HCT116 (cell line): ENCODE results near the gene F10. TPM values are rescaled to one million over a fixed set of nuclear protein-coding genes. Genes with fewer than 3 reads are reported as not detected.

Experiments
- ATAC-seq: fragments of 200-7000 bp; cut with Tn5 transposase; 2 replicates; pipeline ENCODE4 v1.9.1; 2020; ENCODE audit warnings: mild to moderate bottlenecking, moderate library complexity
- BruUV-seq: library from RNA; stranded (reverse); fragments of 400-500 nt; replicated peaks from 2 replicates; lab custom pipeline; 2021; lab: Mats Ljungman, UMichigan
- CTCF ChIA-PET: fragments of 300-600 bp; sonication (Branson Sonifier 250); formaldehyde crosslinking; loops from one replicate; lab custom pipeline; 2021; ENCODE audit warnings: antibody characterized with exemption; lab: Charles Lee
- POLR2A ChIA-PET: fragments of 300-600, 350-600 bp; sonication (Branson Sonifier 250); formaldehyde crosslinking; loops from one replicate; lab custom pipeline; 2021; ENCODE audit warnings: antibody characterized with exemption; lab: Charles Lee
- RAD21 ChIA-PET, 2 experiments: fragments of 300-600 bp; sonication (Branson Sonifier 250); formaldehyde crosslinking; loops; one replicate each; lab custom pipeline; 2023; ENCODE audit warnings: low total read pairs in 2 of 2; ENCODE audit not compliant: uncharacterized antibody in 2 of 2, unreplicated experiment in 2 of 2, low non-redundant PET in 1 of 2; lab: Charles Lee
- DNase-seq: peaks from one replicate; pipeline ENCODE4 v3.0.0-alpha.2; 2010; ENCODE audit warnings: low read depth, low spot score
- H2AFZ ChIP-seq: fragments of 200-600 bp; shearing (Covaris generic), sonication (generic); 2 replicates; pipeline ENCODE4 v1.6.1; 2017; ENCODE audit warnings: low read depth, mixed run types, mixed read lengths, antibody characterized with exemption, low read length; ENCODE audit not compliant: poor library complexity, severe bottlenecking
- H3K27ac ChIP-seq: 2 replicates; pipeline ENCODE4 v1.5.1; 2012; ENCODE audit warnings: low read depth, low read length
- H3K27me3 ChIP-seq: fragments of 200-600 bp; sonication (generic); 2 replicates; pipeline ENCODE4 v1.6.1; 2016; ENCODE audit warnings: mixed run types, low read length, mixed read lengths; ENCODE audit not compliant: insufficient read depth
- H3K36me3 ChIP-seq, 2 experiments: fragments of 200-500 bp in 1 of 2; fragments of 200-600 bp in 1 of 2; sonication (Bioruptor generic) in 1 of 2; sonication (generic) in 1 of 2; 2 replicates each; pipeline versions ENCODE4 v1.5.1 to v1.6.1; 2014 to 2016; ENCODE audit warnings: low read length in 2 of 2, inconsistent platforms in 1 of 2, mixed read lengths in 1 of 2, mixed run types in 1 of 2; ENCODE audit not compliant: insufficient read depth in 2 of 2, control insufficient read depth in 1 of 2
- H3K4me1 ChIP-seq, 2 experiments: fragments of 200-600 bp in 1 of 2; sonication (generic) in 1 of 2; 2 replicates each; pipeline versions ENCODE4 v1.5.1 to v1.6.1; 2012 to 2017; ENCODE audit warnings: low read length in 2 of 2, inconsistent platforms in 1 of 2, mild to moderate bottlenecking in 1 of 2, mixed read lengths in 1 of 2, mixed run types in 1 of 2, moderate library complexity in 1 of 2; ENCODE audit not compliant: insufficient read depth in 2 of 2, control insufficient read depth in 1 of 2
- H3K4me2 ChIP-seq: fragments of 200-600 bp; sonication (generic); 2 replicates; pipeline ENCODE4 v1.6.1; 2017; ENCODE audit warnings: mixed run types, low read length, mixed read lengths
- H3K4me3 ChIP-seq, 2 experiments: fragments of 200-600 bp in 1 of 2; sonication (generic) in 1 of 2; replicated peaks in 1 of 2; 2 replicates each; pipeline ENCODE4 v1.5.1; 2011 to 2016; ENCODE audit warnings: low read length in 2 of 2, control low read depth in 1 of 2, low read depth in 1 of 2, mild to moderate bottlenecking in 1 of 2, mixed read lengths in 1 of 2, mixed run types in 1 of 2
- H3K79me2 ChIP-seq: fragments of 200-600 bp; sonication (generic); 2 replicates; pipeline ENCODE4 v1.6.1; 2017; ENCODE audit warnings: mild to moderate bottlenecking, mixed run types, low read length, moderate library complexity, mixed read lengths; ENCODE audit not compliant: insufficient read depth
- H3K9ac ChIP-seq: fragments of 200-600 bp; sonication (generic); 2 replicates; pipeline ENCODE4 v1.6.1; 2016; ENCODE audit warnings: low read length, mixed read lengths
- H3K9me2 ChIP-seq: fragments of 200-600 bp; sonication (generic), shearing (Covaris generic); 2 replicates; pipeline ENCODE4 v1.6.1; 2017; ENCODE audit warnings: mixed run types, mild to moderate bottlenecking, moderate library complexity; ENCODE audit not compliant: insufficient read depth
- H3K9me3 ChIP-seq, 2 experiments: fragments of 200-500 bp in 1 of 2; fragments of 200-600 bp in 1 of 2; sonication (Bioruptor generic) in 1 of 2; sonication (generic) in 1 of 2; 2 replicates each; pipeline ENCODE4 v1.6.1; 2014 to 2017; ENCODE audit warnings: low read length in 2 of 2, mixed read lengths in 2 of 2, inconsistent platforms in 1 of 2, low read depth in 1 of 2, mild to moderate bottlenecking in 1 of 2, mixed run types in 1 of 2, moderate library complexity in 1 of 2; ENCODE audit not compliant: control insufficient read depth in 1 of 2, insufficient read depth in 1 of 2
- H4K20me1 ChIP-seq: fragments of 200-600 bp; sonication (generic), shearing (Covaris generic); 2 replicates; pipeline ENCODE4 v1.6.1; 2017; ENCODE audit warnings: mixed run types, mild to moderate bottlenecking, moderate library complexity; ENCODE audit not compliant: insufficient read depth
- CBX3 ChIP-seq: IDR thresholded peaks from 2 replicates; pipeline ENCODE4 v1.6.1; 2012; ENCODE audit warnings: low read depth
- CTCF ChIP-seq, 3 experiments: fragments of 200-600 bp in 1 of 3; sonication (generic) in 1 of 3; IDR thresholded peaks in 2 of 3; conservative IDR thresholded peaks in 1 of 3; 2 replicates each; pipeline ENCODE4 v1.5.1; 2012 to 2017; ENCODE audit warnings: low read depth in 2 of 3, low read length in 2 of 3, antibody characterized with exemption in 1 of 3, borderline replicate concordance in 1 of 3, control low read depth in 1 of 3, mild to moderate bottlenecking in 1 of 3, mixed read lengths in 1 of 3, mixed run types in 1 of 3, moderate library complexity in 1 of 3; ENCODE audit not compliant: insufficient read depth in 1 of 3
- MAX ChIP-seq: IDR thresholded peaks from 2 replicates; pipeline ENCODE4 v1.6.1; 2012
- POLR2A ChIP-seq: IDR thresholded peaks from 2 replicates; pipeline ENCODE4 v1.7.0; 2011; ENCODE audit warnings: borderline replicate concordance; ENCODE audit not compliant: insufficient read depth, insufficient read length; ENCODE audit errors: extremely low read depth
- REST ChIP-seq: IDR thresholded peaks from 2 replicates; pipeline ENCODE4 v1.6.1; 2012; ENCODE audit warnings: low read depth
- SP1 ChIP-seq: IDR thresholded peaks from 2 replicates; pipeline ENCODE4 v1.6.1; 2012; ENCODE audit warnings: low read depth
- SRF ChIP-seq: IDR thresholded peaks from 2 replicates; pipeline ENCODE4 v1.6.1; 2012; ENCODE audit warnings: low read depth
- YY1 ChIP-seq: IDR thresholded peaks from 2 replicates; pipeline ENCODE4 v1.6.1; 2011; ENCODE audit warnings: low read length, low read depth, moderate library complexity, mild to moderate bottlenecking; ENCODE audit not compliant: insufficient replicate concordance; ENCODE audit errors: extremely low read depth
- ZNF274 ChIP-seq: fragments of 200-500 bp; sonication (Bioruptor generic); IDR thresholded peaks from 2 replicates; pipeline ENCODE4 v1.6.1; 2014; ENCODE audit warnings: mild to moderate bottlenecking, low read depth, low read length, inconsistent platforms
- intact Hi-C: fragments of 100-400 bp; cut with micrococcal nuclease; formaldehyde crosslinking; loops from 2 replicates; pipeline ENCODE4 v1.10.0; 2022
- total RNA-seq: library from RNA; stranded (reverse); gene quantifications from one replicate; pipeline ENCODE4 v1.2.1, GENCODE V29; 2021; ENCODE audit not compliant: unreplicated experiment

Gene F10
- total RNA-seq, 1 experiment from 2014 or later = 4.0 TPM

DNA sequence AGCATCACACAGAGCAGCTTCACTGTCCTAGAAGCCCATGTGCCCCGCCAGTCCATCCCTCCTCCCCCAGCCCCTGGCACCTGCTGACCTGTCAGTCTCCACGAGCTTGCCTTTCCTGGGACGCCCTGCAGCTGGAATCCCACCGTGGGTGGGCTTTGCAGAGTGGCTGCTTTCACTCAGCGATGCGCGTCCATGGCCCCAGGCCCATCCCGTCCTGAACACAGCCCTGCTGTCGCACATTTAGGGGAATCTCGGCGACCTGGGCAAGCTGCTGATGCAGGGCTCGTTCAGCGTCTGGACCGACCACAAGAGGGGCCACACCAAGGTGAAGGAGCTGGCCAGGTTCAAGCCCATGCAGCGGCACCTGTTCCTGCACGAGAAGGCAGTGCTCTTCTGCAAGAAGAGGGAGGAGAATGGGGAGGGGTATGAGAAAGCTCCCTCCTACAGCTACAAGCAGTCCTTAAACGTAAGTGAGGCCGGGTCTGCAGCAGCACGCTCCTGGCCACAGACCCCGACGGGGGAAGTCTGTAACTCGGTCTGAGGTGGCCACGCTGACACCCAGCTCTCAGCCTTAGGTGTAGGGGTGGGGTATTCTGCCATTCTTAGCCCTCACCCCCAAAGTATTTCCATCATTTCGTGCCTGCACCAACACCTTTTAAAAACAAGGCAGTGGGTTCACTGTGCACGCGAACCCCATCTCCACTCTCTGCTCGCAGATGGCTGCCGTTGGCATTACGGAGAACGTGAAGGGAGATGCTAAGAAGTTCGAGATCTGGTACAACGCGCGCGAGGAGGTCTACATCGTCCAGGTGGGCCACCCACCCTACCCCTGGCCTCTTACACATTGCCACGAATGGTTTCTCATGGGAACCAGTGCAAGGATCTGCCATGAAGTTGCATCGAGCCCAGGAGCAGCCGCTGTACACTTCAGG, 35.3 kb upstream of the F10 start:
- no peaks in the 10 kb centered on the region for H3K36me3 ChIP-seq
- peaks cover 7 to 11% of the 10 kb centered on the region in 2 experiments; a peak in 3 of 4 replicates for H3K4me1 ChIP-seq
- H3K27me3 ChIP-seq = no peaks in the 10 kb centered on the region
- DNase-seq (no peak), ATAC-seq (no peak)
- no peaks in the 10 kb centered on the region for H3K79me2 ChIP-seq
- ChIA-PET CTCF (no interaction called here), RAD21 (no interaction called here), POLR2A (no interaction called here)
- TF ChIP-seq REST (no peak), ZNF274 (no peak), YY1 (no peak), SRF (no peak), SP1 (no peak), CBX3 (no peak), POLR2A (no peak), CTCF (IDR thresholded peaks at IDR 0.05 in 2 of 3, conservative IDR thresholded peaks at IDR 0.05 in 1 of 3; ENCODE audit: borderline replicate concordance in 1 of 3, insufficient read depth in 1 of 3, low read depth in 2 of 3, low read length in 2 of 3) (no peak), MAX (no peak)
- BruUV-seq = no TSS peak
- H3K9me3 ChIP-seq = no peaks in the 10 kb centered on the region
- intact Hi-C loops = loop anchor here (10.0 kb wide), 1 partner anchor 68 kb away; the partner anchor contains the start of gene PROZ
- no peaks in the 10 kb centered on the region for H4K20me1 ChIP-seq
- no peak overlapping the region for H3K27ac ChIP-seq
- H3K9ac ChIP-seq = no peak overlapping the region
- no peak overlapping the region for H2AFZ ChIP-seq
- H3K4me3 ChIP-seq = no peak overlapping the region
- no peaks in the 10 kb centered on the region for H3K9me2 ChIP-seq
- no peak overlapping the region for H3K4me2 ChIP-seq
